GM18517 (cell line): ENCODE results near the gene CD69.

Source experiments
- ATAC-seq: cut with Tn5 transposase; IDR thresholded peaks from one replicate; pipeline ENCODE4 v1.9.1; 2021; ENCODE audit warnings: mild to moderate bottlenecking, moderate library complexity; ENCODE audit not compliant: unreplicated experiment

The CD69 gene

GRCh38 chr12:9782547-9783382 lies 22.1 kb upstream of the CD69 start:
- ATAC-seq, result no peak

GRCh38 chr12:9781360-9781759 lies 20.7 kb upstream of the CD69 start:
- no peak for ATAC-seq

GRCh38 chr12:9779209-9779608 lies 18.5 kb upstream of the CD69 start:
- ATAC-seq, result no peak

GRCh38 chr12:9776781-9777180 lies 16.1 kb upstream of the CD69 start:
- ATAC-seq, result no peak

- no peak for ATAC-seq
Observed at GRCh38 chr12:9773216-9773877, 12.6 kb upstream of the CD69 start.

- ATAC-seq, result no peak
Observed at GRCh38 chr12:9763025-9763424, 2.3 kb upstream of the CD69 start.

- no peak for ATAC-seq
Observed at GRCh38 chr12:9762369-9762768, 1.7 kb upstream of the CD69 start.

GRCh38 chr12:9761419-9761781 lies 699 bp upstream of the CD69 start:
- ATAC-seq, result no peak

GRCh38 chr12:9760120-9760519 lies 581 bp downstream of the CD69 start:
- ATAC-seq, result no peak

- no peak for ATAC-seq
Observed at GRCh38 chr12:9759694-9760093, 1.0 kb downstream of the CD69 start.

GRCh38 chr12:9758119-9758518 lies 2.6 kb downstream of the CD69 start:
- ATAC-seq, result no peak

- no peak for ATAC-seq
Observed at GRCh38 chr12:9757433-9758025, 3.2 kb downstream of the CD69 start.

GRCh38 chr12:9756706-9757105 lies 4.0 kb downstream of the CD69 start:
- ATAC-seq, result no peak

- no peak for ATAC-seq
Observed at GRCh38 chr12:9756170-9756569, 4.5 kb downstream of the CD69 start.

- ATAC-seq, result no peak
Observed at GRCh38 chr12:9755567-9755966, 5.1 kb downstream of the CD69 start.

- ATAC-seq, result no peak
Observed at GRCh38 chr12:9755035-9755434, 5.7 kb downstream of the CD69 start.

GRCh38 chr12:9754099-9754927 lies 6.4 kb downstream of the CD69 start:
- ATAC-seq, result no peak

GRCh38 chr12:9753498-9753897 lies 7.2 kb downstream of the CD69 start:
- ATAC-seq, result no peak

- no peak for ATAC-seq
Observed at GRCh38 chr12:9753073-9753472, 7.6 kb downstream of the CD69 start.

- ATAC-seq, result no peak
Observed at GRCh38 chr12:9752145-9752933, 8.4 kb downstream of the CD69 start.
